ENCODE data around the gene LRIF1. TPM values are rescaled to one million over a fixed set of nuclear protein-coding genes. Genes with fewer than 3 reads are reported as not detected.

Gene LRIF1
- total RNA-seq, 1 donor from 2014 or later = 9.7 TPM

DNA sequence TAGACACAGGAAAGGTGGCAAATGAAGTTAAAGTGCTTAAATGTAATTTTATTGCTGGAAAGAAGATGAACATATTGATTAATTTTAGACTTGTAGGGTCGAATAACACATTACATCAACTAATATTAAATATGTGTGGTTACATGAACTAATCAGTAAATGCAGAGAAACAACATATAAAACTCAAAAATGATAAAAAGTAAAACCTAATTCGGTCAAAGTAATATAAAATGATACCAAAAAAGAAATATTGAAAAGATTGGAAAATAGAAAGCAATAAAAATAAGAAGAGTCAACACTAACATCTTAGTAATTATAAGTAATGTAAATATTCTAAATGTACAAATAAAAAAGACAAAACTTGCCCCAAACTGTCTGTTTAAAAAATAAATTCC is 47.5 kb downstream of the LRIF1 start:
- Mint-ChIP-seq H3K27ac (ENCODE audit: unreplicated experiment) (no peak overlapping the region), H3K4me1 (no peaks in the 10 kb centered on the region), H3K27me3 (ENCODE audit: low read depth) (peaks cover 17% of the 10 kb centered on the region), H3K4me3 (no peak overlapping the region), H3K36me3 (ENCODE audit: low read depth) (no peaks in the 10 kb centered on the region), H3K9me3 (peaks cover 4% of the 10 kb centered on the region)
- TF ChIP-seq, protein P1, sequence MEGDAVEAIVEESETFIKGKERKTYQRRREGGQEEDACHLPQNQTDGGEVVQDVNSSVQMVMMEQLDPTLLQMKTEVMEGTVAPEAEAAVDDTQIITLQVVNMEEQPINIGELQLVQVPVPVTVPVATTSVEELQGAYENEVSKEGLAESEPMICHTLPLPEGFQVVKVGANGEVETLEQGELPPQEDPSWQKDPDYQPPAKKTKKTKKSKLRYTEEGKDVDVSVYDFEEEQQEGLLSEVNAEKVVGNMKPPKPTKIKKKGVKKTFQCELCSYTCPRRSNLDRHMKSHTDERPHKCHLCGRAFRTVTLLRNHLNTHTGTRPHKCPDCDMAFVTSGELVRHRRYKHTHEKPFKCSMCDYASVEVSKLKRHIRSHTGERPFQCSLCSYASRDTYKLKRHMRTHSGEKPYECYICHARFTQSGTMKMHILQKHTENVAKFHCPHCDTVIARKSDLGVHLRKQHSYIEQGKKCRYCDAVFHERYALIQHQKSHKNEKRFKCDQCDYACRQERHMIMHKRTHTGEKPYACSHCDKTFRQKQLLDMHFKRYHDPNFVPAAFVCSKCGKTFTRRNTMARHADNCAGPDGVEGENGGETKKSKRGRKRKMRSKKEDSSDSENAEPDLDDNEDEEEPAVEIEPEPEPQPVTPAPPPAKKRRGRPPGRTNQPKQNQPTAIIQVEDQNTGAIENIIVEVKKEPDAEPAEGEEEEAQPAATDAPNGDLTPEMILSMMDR (conservative IDR thresholded peaks at IDR 0.05) = no peak
- DNase-seq (ENCODE audit: low read depth, low spot score) = no peak

DNA sequence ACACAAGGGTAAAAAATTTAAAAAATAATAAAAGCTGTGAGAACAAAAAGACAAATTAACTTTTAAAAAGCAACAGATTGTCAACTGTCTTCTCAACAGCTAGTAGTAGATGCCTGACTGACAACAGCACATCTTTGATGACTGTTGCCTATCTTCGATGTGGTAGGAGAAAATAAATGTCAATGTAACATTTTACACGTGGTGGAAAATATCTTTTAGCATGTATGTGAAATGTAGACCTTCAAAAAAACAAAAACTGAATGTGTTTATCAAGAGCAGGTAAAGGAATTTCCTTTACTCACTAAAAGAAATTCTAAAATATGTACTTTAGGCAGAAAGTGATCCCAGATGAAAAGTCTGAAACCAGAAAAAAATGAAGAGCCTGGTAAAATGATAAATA is 47.9 kb downstream of the LRIF1 start:
- Mint-ChIP-seq H3K27ac (ENCODE audit: unreplicated experiment) (no peak overlapping the region), H3K4me1 (no peaks in the 10 kb centered on the region), H3K36me3 (ENCODE audit: low read depth) (no peaks in the 10 kb centered on the region), H3K4me3 (no peak overlapping the region), H3K27me3 (ENCODE audit: low read depth) (peaks cover 16% of the 10 kb centered on the region), H3K9me3 (peaks cover 4% of the 10 kb centered on the region)
- no peak for DNase-seq (ENCODE audit: low read depth, low spot score)
- TF ChIP-seq, protein P1 (conservative IDR thresholded peaks at IDR 0.05) = no peak

DNA sequence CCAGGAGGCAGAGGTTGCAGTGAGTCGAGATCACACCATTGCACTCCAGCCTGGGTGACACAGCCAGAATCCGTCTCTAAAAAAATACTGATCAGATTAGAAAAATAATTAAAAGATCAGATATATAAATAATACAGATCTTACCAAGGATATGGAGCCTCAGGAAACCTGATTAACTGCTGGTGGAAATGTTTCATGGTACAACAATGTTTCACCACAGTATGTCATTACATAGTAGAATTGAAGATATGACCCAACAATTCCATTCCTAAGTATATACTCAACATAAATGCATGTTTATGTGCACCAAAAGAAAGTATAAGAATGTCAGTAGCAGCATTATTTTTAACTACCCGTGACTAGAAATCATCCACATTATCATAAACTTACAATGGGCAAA is 49.0 kb downstream of the LRIF1 start:
- Mint-ChIP-seq H3K27me3 (ENCODE audit: low read depth) (peaks cover 14% of the 10 kb centered on the region), H3K27ac (ENCODE audit: unreplicated experiment) (no peak overlapping the region), H3K4me1 (no peaks in the 10 kb centered on the region), H3K36me3 (ENCODE audit: low read depth) (no peaks in the 10 kb centered on the region), H3K9me3 (peaks cover 4% of the 10 kb centered on the region), H3K4me3 (no peak overlapping the region)
- no peak for DNase-seq (ENCODE audit: low read depth, low spot score)
- TF ChIP-seq, protein P1 (conservative IDR thresholded peaks at IDR 0.05) = no peak

DNA sequence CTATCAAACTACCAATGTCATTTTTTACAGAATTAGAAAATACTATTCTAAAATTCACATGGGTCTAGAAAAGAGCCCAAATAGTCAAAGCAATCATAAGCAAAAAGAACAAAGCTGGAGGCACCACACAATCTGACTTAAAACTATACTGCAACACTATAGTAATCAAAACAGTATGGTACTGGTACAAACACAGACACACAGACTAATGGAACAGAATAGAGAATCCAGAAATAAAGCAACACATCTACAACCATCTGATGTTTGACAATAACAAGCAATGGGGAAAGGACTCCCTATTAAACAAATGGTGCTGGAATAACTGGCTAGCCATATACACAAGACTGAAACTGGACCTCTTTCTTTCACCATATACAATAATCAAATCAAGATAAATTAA is 50.9 kb downstream of the LRIF1 start:
- Mint-ChIP-seq H3K4me3 (no peak overlapping the region), H3K27ac (ENCODE audit: unreplicated experiment) (no peak overlapping the region), H3K36me3 (ENCODE audit: low read depth) (no peaks in the 10 kb centered on the region), H3K4me1 (no peaks in the 10 kb centered on the region), H3K9me3 (peaks cover 8% of the 10 kb centered on the region), H3K27me3 (ENCODE audit: low read depth) (peaks cover 17% of the 10 kb centered on the region)
- DNase-seq (ENCODE audit: low read depth, low spot score) = no peak
- TF ChIP-seq, protein P1 (conservative IDR thresholded peaks at IDR 0.05) = no peak

DNA sequence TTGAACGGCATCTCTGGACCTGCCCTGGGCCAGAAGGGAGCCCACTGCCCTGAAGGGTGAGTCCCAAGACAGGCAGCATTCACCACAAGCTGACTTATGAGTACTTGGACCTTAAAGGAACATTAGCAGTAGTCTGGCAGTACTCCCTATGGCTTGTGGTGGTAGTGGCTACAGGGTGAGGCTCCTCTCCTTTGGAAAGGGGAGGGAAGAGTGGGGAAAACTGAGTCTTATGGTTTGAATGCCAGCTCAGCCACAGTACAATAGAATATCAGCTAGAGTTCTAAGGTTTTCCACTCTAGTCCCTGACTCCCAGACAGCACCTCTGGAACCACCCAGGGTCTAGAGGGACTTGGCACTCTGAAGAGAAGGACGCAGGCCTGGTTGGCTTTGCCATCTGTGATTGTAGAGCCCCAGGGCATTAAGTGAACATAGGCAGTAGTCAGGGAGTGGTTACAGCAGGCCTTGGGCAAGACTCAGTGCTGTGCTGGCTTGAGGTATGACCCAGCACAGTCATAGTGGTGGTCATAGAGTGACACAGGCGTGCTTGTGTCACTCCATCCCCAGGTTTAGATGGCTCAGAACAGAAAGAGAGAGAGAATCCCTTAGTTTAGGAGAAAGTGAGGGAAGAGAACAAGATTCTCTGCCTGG is 59.7 kb downstream of the LRIF1 start:
- no peak for DNase-seq (ENCODE audit: low read depth, low spot score)
- Mint-ChIP-seq H3K4me1 (no peaks in the 10 kb centered on the region), H3K9me3 (peaks cover under 1% of the 10 kb centered on the region), H3K27ac (ENCODE audit: unreplicated experiment) (no peak overlapping the region), H3K36me3 (ENCODE audit: low read depth) (no peaks in the 10 kb centered on the region), H3K27me3 (ENCODE audit: low read depth) (peaks cover 7% of the 10 kb centered on the region), H3K4me3 (no peak overlapping the region)
- TF ChIP-seq, protein P1 (conservative IDR thresholded peaks at IDR 0.05) = no peak

Data from neural crest cell (in vitro differentiated cells).